GM18870 (cell line): Measurements from ENCODE around the gene TIGD7.
"Not testable (repeated sequence)": the region's sequence is repeated elsewhere in the genome, so short reads cannot be mapped to it uniquely, and the experiment has no call there.

ENCODE experiments used
- ATAC-seq: cut with Tn5 transposase; IDR thresholded peaks from one replicate; pipeline ENCODE4 v1.9.1; 2021; ENCODE audit warnings: moderate library complexity; ENCODE audit not compliant: unreplicated experiment

Gene TIGD7

GRCh38 chr16:3282730-3283542 is 22.3 kb downstream of the TIGD7 start, which contains the start of gene ZNF263:
Gene ZNF263 (plus strand): TSS chr16:3283491. CDS start chr16:3283819, 328 bp downstream.
- peak; percentile 87 for ATAC-seq

- peak; percentile 10 for ATAC-seq
Observed at GRCh38 chr16:3282103-3282729, 23.0 kb downstream of the TIGD7 start.

- ATAC-seq = no peak
Observed at GRCh38 chr16:3281222-3281820, 23.9 kb downstream of the TIGD7 start.

- ATAC-seq = no peak
Observed at GRCh38 chr16:3276679-3277078, 28.6 kb downstream of the TIGD7 start.

- ATAC-seq = no peak
Observed at GRCh38 chr16:3274947-3275346, 30.3 kb downstream of the TIGD7 start.

GRCh38 chr16:3274490-3274889 is 30.7 kb downstream of the TIGD7 start:
- ATAC-seq = no peak

GRCh38 chr16:3271281-3271680 is 33.9 kb downstream of the TIGD7 start:
- not testable (repeated sequence) for ATAC-seq

GRCh38 chr16:3270718-3271117 is 34.5 kb downstream of the TIGD7 start:
- not testable (repeated sequence) for ATAC-seq

- no peak for ATAC-seq
Observed at GRCh38 chr16:3268294-3268693, 36.9 kb downstream of the TIGD7 start.

- ATAC-seq = no peak
Observed at GRCh38 chr16:3266873-3267537, 38.2 kb downstream of the TIGD7 start.

- ATAC-seq = peak; percentile 71
Observed at GRCh38 chr16:3264137-3265036, 40.8 kb downstream of the TIGD7 start.

- ATAC-seq = no peak
Observed at GRCh38 chr16:3262517-3262916, 42.7 kb downstream of the TIGD7 start.

- ATAC-seq = no peak
Observed at GRCh38 chr16:3259836-3260235, 45.4 kb downstream of the TIGD7 start.

GRCh38 chr16:3256866-3257465 is 48.3 kb downstream of the TIGD7 start:
- no peak for ATAC-seq

- no peak for ATAC-seq
Observed at GRCh38 chr16:3256146-3256865, 48.9 kb downstream of the TIGD7 start, which contains the start of gene MEFV. Gene MEFV (minus strand): TSS chr16:3256633. CDS start chr16:3256587, 46 bp downstream.

- no peak for ATAC-seq
Observed at GRCh38 chr16:3254309-3254708, 50.9 kb downstream of the TIGD7 start.

GRCh38 chr16:3252967-3253366 is 52.3 kb downstream of the TIGD7 start:
- ATAC-seq = no peak

GRCh38 chr16:3249451-3249850 is 55.8 kb downstream of the TIGD7 start:
- ATAC-seq = no peak

GRCh38 chr16:3249020-3249419 is 56.2 kb downstream of the TIGD7 start:
- no peak for ATAC-seq
